ENCODE measurements around the gene RNF130.
A peak's percentile ranks its signal among the peaks of the same experiment; 100 is the strongest.

RNF130 gene

GRCh38 chr5:180071531-180072255, at the start of gene RNF130:
TSS of gene RNF130 (minus strand) at chr5:180071759. CDS start at chr5:180071702, 57 bp downstream.
- peak; percentile 92 for DNase-seq (ENCODE audit: low read depth)
- TF ChIP-seq, protein P1, sequence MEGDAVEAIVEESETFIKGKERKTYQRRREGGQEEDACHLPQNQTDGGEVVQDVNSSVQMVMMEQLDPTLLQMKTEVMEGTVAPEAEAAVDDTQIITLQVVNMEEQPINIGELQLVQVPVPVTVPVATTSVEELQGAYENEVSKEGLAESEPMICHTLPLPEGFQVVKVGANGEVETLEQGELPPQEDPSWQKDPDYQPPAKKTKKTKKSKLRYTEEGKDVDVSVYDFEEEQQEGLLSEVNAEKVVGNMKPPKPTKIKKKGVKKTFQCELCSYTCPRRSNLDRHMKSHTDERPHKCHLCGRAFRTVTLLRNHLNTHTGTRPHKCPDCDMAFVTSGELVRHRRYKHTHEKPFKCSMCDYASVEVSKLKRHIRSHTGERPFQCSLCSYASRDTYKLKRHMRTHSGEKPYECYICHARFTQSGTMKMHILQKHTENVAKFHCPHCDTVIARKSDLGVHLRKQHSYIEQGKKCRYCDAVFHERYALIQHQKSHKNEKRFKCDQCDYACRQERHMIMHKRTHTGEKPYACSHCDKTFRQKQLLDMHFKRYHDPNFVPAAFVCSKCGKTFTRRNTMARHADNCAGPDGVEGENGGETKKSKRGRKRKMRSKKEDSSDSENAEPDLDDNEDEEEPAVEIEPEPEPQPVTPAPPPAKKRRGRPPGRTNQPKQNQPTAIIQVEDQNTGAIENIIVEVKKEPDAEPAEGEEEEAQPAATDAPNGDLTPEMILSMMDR (conservative IDR thresholded peaks at IDR 0.05; ENCODE audit: low read length): no peak
- H3K4me3 ChIP-seq (ENCODE audit: low read length): peak within 1 kb of the TSS; percentile 79

GRCh38 chr5:180120237-180121101, 48.9 kb upstream of the RNF130 start:
- no peak for DNase-seq (ENCODE audit: low read depth)
- TF ChIP-seq, protein P1 (conservative IDR thresholded peaks at IDR 0.05; ENCODE audit: low read length): no peak
- no peak overlapping the region for H3K4me3 ChIP-seq (ENCODE audit: low read length)

DNA sequence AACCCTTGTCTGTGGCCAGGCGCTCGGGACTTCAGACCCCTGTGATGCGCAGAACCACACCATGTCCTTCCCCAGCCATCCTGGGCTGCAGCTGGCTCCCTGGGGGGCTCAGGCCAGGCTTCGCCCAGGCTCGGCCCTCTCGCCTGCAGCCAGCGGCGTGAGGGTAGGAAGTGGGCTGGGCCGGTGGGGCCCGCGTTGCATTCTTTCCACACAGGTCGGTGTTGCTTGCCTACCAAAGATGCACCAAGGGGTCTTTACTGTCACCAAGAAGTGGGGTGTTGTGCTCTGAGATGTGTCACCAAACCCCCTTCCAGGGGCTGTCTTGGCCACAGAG, 48.3 kb upstream of the RNF130 start:
- TF ChIP-seq, protein P1 (conservative IDR thresholded peaks at IDR 0.05; ENCODE audit: low read length): no peak
- no peak for DNase-seq (ENCODE audit: low read depth)
- H3K4me3 ChIP-seq (ENCODE audit: low read length): no peak overlapping the region

DNA sequence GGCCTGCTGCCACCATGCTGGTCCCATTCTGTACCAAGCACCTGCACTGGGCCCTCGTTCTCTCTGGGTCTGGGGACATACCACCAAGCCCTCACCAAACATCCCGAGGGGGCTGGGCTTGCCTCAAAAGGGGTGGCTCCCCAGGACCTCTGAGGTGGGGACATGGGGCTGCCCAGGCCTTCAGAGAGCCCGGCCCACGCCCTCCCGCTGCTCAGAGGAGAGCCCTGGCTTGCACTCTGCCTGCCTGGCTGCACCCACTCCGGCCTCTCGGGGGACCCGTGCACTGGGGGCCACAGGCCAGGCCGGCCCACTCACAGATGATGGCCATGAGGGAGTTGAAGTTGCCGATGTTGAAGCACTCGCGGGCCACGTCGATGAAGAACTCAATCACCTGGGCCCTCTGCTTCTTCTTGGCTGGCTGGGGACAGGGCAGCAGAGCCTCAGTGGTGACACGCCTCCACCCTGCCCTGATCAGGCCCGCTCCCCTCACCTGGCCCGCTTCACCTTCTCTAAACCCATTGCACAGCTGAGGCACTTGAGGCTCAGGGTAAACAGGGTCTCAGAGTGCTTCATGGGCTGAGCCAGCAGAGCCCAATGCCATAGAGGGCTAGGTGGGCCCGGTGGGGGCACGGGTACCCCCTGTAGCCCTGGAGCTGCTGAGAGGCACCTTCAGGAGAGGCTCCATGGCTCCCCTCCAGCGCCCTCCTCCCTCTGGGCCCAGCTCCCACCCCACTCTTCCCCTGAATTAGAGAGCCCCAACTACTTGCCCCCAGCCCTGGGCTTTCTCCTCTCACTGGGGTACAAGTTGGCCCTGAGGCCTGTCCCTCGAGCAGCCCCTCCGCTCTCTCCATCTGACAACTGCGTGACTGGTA, 47.7 kb upstream of the RNF130 start:
- DNase-seq (ENCODE audit: low read depth): no peak
- no peak overlapping the region for H3K4me3 ChIP-seq (ENCODE audit: low read length)
- TF ChIP-seq, protein P1 (conservative IDR thresholded peaks at IDR 0.05; ENCODE audit: low read length): no peak

DNA sequence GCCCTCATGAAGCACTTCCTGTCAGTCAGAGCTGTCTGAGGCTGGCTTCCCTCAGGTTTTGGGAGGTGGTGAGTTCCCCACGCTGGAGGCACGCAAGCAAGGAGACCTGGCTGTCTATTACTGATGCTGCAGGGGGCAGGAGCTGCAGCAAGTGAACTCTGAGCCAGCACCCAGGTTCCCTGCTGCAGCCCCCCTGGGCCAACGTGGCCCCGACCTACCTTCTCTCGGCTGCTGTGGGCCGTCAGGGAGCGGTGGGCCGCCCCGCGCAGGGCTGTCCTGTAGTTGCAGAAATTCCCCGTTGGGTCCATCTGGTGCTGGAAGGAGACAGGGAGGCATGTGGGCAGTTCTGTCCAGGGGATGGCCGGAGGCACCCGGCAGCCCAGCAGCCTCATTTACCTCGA, 46.8 kb upstream of the RNF130 start:
- no peak for DNase-seq (ENCODE audit: low read depth)
- TF ChIP-seq, protein P1 (conservative IDR thresholded peaks at IDR 0.05; ENCODE audit: low read length): no peak
- no peak overlapping the region for H3K4me3 ChIP-seq (ENCODE audit: low read length)

DNA sequence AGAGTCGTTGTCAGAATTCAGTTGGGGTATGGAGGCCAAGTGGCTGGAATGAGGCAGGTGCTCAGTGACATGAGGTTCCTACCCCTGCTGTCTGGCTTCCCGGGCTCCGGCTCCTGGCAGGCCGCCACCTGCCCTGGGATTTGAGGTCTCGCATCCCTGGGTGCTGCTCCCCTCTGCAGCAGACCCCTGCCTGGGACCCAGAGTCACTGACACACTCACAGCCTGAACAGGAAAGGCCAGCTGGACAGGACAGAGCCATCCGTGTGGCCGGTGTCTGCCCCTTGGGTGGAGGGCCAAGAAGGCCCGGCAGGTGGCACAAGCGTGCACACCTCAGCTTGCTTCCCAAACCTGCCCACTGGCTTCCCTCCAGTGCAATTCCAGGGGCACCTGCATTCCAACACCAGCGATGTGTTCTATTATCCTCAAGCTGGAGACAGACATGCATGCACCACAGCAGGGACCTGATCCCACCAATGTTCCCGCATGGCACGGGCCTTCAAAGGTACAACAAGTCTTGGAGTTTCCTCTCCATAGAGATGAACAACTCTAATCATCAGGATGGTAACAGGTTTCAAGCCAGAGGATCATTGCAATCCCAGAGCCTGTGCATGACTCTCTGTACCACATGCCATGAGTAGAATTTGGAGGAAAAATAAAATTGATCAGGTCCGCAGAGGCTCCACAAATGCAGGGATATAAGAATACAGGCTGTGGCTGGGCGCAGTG, 45.6 kb upstream of the RNF130 start:
- H3K4me3 ChIP-seq (ENCODE audit: low read length): no peak overlapping the region
- TF ChIP-seq, protein P1 (conservative IDR thresholded peaks at IDR 0.05; ENCODE audit: low read length): no peak
- no peak for DNase-seq (ENCODE audit: low read depth)
